NCI-H1694 treated with DMSO at 0.1 percent for 48 hours (cell line): ENCODE measurements around the gene FRMD4A.
"Not testable (repeated sequence)": the region's sequence is repeated elsewhere in the genome, so short reads cannot be mapped to it uniquely, and the experiment has no call there.

Experiments
- DNase-seq: peaks from one replicate; lab custom pipeline; 2025; lab: John Stamatoyannopoulos, UW

FRMD4A gene

DNA sequence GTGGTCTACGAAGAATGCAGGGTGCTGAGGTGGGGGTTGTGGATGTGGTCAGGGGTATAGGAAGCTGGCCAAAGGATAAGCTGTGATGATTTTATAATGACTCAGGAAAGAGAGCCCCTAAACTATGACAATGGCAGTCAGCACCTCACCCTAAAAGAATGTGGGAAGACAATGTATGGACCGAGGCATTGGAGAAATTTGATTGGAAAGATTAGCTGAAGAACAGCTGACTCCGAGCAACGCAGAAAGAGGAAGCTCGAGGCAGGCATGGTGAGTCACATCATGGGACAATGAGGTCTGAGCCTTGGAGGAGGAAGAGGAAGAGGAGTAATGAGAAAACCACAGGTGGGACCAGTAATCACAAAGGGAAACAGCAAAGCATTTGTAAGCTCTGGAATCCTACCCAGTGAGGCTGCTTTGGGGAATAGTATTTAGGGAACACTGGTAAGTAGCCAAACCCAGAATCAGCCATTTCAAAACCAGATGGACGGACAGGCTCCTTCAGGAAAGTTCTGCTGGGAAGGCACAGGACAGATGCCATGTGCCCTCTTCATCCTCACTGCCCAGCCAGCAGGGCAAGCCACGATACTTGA, 448.5 kb downstream of the FRMD4A start:
- no peak for DNase-seq

DNA sequence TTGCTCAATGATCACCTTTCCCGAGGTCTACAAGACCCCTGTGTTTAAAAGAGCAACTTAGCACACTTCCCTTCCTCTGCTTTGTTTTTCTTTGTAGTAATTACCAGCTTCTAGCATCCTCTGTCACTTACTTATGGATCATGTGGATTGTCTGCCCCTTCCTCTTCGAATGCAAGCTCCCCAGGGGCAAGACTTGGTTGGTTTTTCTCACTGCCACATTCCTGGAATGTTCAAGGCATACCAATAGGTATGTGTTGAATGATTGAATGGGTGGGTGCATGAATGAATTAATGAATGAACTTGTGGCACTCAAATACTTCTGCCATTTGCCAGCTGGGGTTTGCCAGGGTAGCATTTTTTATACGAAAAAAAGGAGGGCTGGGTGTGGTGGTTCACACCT, 450.0 kb downstream of the FRMD4A start:
- no peak for DNase-seq

DNA sequence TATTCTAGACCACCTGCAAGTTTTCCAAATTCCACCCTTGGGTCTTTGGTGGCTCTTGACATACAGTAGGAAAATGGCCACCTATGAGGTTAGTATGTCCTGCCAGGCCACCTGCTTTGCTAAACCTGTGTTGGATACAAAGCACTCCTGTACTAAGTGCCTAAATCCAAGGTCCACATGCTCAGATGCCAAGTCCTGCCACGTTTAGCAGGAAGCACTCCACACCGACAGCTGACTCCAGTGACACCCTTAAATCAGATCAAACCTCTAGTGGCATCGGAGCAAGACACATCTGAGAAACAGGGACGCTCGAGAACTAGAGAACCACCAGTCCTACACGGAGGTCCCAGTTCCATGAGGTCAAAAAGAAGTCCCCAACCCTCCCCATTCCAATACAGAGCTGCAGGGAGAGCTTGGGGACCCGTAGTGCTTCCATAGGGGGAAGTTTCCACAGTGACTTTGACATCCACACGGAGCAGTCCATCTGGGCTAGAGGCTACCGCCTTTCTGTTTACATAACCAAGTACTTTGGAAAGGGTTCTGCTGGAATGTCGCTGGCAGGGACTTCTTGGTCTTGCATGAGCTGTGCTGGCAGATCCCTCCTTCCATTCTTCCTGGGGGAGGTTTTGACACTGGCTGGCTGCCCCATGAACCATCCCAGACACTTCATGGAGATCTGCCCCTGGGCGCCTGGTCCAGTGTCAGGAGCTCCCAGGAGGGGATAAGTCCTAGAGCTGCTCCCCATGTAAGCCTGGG, 453.4 kb downstream of the FRMD4A start:
- no peak for DNase-seq

DNA sequence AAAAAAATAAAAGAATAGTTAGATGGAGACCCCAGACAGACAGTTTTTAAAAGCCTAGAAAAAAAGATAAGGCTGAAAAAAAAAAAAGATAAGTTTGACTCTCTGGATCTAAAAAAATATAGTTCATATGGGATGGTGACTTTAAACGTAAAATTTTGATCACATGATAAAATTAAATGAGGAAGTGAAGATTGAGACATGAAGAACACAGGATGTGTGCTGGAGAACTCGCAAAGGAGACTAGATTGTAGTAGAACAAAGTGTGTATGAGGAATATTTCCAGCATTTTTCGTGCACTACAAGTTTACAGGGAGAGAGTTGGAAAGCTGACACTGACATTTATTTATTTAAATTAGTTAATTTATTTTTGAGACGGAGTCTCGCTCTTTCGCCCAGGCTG, 457.5 kb downstream of the FRMD4A start:
- DNase-seq = no peak

DNA sequence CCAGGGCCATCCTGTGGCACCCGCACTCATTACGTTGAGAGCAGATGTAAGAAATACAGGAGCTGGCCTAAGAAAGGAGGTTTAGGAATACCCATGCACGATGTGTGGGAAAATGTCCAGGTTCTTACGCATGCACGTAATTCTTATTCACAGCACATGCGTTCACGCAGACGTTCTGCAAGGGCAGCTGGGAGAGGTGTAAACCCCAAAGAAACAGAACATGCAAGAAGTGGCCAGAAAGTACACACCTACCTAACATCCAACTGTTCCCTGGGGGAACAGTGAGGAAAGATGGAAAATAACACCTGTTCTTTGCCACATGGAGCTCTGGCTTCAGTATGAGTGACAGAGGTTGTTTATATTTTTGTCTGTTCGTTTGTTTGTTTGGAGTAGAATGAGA, 458.3 kb downstream of the FRMD4A start:
- peak; percentile 54 for DNase-seq

DNA sequence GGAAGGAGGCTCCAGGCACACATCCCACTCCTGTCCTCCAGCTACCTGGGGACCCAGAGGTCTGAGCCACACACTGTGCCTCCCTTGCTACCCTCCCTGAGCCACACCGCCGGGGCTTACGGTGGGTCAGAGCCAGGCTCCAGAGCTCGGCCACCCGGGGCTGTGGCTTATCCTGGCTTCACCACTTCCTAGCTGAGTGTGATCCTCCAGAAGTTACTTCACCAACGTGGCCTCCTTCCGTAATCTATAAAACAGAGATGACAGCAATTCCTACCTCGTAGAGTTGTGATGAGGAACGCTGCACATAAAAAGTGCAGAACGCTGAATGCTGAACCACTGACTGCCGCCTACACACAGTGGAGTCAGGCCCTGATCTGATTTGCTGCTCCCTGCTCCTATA, 458.9 kb downstream of the FRMD4A start:
- DNase-seq = no peak

DNA sequence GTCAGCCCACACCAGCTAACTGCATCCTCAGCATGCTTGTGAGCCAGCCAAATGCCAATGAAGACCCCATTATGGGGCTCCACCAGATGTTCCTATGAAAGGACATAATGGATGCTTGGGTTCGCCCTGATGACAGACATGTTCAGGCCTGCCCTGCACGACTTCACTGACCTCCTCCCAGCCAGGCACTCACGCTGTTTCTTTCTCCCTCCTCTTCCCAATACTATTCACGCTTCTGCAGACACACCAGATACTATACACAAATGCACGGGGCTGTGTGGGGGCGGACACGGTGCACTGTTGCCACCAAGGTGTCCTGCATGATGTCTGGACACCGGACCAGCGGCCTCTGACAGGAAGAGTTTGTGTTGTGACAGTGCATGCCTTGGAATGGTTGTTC, 459.7 kb downstream of the FRMD4A start:
- no peak for DNase-seq

DNA sequence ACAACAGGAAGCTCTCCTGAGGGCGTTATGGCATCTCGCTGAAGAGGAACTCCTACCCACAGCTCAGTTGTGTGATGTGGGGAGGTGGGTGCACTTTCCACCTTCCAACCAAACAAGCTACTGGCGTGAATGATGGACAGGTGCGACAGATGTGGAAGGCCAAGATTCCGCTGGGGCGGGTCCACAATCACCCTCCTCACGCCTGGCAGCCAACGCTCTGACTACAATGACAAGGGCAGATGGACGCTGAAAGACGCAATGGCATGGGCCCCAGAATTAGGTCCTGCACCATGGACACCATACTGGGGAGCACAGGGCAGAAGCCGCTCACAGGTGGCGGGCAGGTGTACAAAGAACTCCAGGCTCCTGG, 461.4 kb downstream of the FRMD4A start:
- no peak for DNase-seq

DNA sequence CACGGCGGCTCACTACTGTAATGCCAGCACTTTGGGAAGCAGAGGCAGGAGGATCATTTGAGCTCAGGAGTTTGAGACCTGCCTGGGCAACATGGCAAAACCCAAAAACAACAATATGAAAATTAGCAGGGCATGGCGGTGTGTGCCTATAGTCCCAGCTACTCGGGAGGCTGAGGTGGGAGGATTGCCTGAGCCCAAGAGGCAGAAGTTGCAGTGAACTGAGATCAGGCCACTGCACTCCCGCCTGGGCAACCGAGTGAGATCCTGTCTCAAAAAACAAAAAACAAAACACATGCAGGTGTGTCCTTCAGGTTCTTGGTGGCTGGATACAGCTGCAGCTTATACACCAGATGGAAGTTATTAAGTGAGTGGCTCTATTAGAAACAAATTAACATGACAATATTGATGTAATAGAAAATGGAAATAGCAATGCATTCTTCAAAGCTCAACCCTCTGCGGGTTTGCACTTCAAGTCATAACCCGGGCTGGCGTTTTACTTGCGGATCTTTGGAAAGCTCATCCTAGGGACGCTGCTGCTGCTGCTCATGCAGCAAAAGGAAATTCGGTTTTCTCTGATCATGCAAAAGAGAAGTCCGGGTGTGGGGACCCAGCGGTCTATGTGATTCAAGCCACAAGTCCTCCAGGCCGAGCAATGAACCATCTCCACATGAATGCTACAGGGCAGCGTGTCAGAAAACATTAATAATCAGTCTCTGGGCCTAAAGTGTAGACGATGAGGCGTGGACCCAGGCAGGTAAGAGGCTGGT, 462.0 kb downstream of the FRMD4A start:
- DNase-seq = no peak

DNA sequence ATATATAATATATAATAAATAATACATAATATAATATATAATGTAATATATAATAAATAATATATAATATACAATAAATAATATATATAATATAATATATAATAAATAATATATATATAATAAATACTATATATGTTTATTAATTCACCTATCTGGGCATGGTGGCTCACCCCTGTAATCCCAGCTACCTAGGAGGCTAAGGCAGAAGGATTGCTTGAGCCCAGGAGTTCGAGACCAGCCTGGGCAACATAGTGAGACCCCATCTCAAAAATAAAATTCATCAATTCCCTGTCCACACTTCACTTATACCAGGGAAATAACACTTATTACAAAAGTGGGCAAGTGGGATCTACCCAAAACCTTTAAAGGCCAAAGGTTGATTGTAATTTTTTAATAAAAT, 462.9 kb downstream of the FRMD4A start:
- DNase-seq = no peak

DNA sequence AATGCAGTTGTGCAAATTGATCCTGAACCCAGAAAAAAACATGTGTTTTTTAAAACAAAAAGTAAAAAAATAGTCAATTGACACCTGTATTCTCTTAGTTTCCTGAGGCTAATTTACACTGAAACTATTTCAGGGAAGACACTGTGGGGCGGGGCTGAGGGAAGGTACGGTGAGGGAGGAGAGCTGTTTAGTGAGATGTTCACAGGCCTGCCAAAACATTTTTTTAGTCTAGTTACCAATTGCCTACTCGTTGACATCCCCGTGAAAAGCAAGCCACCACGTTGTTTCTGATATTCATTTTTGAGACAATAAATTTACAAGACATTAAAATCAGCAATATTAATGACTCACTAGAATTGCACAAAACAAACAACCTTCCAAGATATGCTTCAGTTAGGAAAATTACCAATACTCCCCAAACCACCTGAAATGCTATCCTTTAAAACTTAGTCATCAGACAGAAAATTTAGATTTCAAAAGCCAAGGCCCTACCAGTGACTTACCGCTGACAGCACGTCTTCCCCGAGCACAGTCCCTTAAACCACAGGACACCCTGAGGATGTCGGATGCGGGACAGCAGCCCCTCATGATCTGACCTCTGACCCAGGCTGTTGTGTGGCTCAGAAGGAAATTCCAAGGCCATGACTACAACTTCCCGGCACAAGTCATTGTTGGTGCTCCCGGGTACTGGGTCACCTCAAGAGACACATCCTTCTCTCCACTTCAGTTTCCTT, 464.8 kb downstream of the FRMD4A start:
- no peak for DNase-seq

DNA sequence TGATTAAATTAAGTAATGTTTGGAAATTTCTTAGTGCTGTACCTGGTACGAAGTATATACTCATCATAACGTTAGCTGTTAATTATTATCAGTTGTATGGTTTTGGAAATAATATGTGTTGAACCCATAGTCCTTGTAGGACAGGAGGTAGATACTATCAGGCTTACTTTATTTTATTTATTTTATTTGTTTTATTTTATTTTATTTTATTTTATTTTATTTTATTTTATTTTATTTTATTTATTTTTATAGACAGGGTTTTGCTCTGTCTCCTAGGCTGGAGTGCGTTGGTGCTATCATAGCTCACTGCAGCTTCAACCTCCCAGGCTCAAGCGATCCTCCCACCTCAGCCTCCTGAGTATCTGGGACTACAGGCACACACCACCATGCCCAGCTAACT, 465.5 kb downstream of the FRMD4A start:
- DNase-seq = not testable (repeated sequence)

DNA sequence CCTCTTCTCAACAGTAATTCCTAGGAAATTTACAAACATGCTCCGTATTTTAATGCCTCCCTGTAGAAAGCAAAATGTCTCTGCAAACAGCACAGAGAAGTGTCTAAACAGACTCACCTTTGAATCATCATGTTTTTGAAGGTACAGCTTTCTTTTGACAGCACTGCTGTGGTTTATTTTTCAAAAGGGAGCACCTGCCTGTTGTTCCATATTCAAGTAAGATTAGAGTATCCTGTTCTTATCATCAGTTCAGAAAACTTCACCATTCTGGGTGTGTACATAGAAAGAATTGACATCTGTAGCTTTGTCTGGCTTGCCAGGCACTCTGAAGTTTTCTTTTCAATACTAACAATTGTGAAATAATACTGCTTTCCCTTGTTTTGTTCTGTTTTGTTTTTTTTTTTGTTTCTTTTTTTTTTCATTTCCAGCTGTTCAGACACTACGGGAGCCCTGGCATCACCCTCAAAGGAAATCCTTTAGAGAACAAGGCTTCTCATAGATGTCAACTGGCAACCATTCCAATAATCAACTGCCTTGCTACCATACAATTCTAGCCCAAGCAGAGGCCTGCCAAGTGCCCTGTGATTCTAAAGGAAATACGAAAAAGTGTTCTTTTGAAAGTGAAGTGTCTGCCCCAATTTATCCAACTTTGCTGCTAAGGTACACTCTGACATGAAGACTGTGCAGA, 468.0 kb downstream of the FRMD4A start:
- no peak for DNase-seq

DNA sequence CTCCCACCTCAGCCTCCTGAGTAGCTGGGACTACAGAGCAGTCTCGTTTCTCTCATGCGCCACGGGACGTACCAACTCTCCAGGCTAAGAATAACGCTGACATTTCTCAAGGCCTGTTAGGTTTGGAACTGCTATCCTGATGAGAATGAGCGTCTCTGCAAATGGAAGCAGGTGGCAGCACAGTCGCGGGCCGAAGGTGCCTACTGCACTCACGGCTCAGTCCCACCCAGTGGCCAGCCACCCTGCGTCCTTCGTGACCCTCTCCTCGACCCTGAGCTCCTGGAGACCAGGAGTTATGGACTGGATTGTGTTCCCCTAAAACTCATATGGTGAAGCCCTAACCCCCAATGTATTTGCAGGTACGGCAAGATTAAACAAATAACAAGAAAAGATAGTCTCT, 469.8 kb downstream of the FRMD4A start:
- DNase-seq = no peak

DNA sequence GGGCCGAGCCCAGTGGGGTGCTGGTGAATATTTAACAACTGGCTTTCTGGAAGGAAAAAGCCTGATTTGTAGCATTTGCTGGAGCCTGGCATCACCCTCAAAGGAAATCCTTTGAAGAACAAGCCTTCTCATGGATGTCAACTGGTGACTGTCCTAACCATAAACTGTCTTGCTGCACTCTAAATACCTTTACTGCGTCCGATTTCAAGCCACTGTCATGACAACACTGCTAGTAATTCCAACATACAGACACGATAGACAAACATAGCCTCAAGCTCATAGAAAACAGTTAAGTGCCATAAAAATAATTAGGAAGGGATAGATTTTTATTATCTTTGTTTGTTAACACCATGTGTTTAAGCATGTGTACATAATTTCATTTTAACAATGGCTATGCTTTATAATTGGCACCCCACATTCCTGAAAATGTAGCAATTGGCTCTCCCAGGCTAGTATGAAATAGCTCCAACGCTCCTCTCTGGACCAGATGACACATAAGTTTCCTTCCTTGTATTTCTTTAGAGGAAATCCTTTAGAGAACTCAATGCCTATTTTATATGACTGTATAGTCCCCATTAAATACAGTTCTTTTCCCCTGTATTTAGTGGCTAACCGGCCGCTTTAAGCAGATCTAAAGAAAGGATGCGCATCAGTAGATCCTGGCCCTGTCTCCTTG, 470.6 kb downstream of the FRMD4A start:
- DNase-seq = no peak

DNA sequence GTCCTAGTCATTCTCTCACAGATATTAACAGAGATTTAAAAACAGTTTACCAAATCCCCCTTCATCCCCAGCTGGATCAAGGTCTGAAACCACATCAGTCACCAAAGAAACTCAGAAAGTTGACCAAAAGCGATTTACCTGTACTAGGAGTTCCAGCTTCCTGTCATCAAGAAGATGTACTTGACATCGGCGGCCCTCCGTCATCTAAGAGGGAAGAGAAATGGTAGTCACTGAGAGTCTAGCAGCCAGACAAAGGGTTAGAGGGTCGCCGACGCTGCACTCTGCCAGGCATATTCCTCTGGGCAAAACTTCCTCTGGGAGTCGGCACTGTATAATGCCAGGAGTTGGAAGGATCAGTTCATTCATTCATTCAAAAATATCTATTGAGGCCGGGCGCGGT, 472.0 kb downstream of the FRMD4A start:
- no peak for DNase-seq

DNA sequence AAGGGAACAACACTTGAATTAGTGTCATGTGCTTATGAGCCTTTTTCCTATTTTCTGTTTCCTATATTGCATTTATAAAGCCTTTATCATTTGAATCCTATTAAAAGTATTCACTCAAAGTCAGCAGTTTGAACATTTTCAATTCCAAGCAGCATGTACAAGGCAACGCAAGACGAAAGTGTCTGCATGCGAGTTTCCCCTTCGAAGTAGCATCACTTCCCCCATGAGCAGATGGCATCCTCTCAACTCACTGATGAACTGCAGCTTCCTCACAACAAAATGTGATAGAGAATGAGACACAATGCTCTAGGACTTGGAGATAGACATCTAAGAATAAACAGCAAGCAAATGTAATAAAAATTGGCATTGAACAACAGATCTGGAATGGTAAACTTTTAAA, 473.3 kb downstream of the FRMD4A start:
- DNase-seq = peak; percentile 6

DNA sequence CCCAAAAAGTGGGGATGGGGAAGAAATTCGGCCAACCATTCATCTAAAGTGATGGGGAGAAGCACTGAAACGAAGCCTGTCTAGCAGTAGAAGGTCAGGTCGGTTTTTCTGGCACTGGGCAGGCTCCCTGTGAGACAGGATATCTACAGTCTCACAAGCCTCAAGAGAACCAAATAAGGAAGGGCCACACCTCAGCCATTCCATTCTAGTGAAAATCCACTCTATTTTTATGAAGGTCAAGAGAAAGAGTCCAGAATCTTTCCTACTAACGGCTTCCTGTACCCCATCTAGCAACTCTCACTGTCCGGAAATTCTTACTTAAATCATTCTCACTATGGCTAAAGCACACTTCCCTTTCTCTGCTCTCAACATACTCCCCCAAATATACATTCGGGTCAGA, 476.9 kb downstream of the FRMD4A start:
- DNase-seq = no peak

DNA sequence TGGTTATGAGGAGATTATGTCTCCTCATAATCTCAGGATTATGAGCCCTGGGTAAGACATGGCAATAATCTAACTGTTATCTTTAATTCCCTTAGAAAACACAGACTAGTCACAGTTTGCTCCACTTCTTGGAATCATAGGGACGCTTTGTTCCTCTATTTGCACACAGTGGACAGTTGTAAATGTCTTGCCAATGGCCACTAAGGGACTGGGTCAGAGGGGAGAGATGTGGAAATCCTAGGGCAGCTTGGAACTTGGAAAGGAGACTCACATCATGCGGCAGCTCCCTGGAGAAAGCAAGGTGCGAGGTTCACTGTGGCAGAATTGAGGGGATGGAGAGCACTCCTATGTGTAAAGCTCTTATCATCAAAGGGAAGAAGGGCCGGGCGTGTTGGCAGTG, 477.9 kb downstream of the FRMD4A start:
- DNase-seq = no peak

DNA sequence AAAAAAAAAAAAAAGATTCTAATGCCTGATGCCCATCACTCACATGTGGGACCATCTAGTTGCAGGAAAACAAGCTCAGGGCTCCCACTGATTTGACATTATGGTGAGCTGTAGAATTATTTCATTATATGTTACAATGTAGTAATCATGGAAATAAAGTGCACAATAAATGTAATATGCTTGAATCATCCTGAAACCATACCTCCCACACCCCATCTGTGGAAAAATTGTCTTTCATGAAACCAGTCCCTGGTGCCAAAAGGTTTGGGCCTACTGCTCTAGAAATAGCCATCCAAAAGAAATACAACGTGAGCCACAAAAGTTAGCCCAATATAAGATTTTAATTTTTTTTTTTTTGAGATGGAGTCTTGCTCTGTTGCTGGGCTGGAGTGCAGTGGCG, 478.8 kb downstream of the FRMD4A start:
- DNase-seq = no peak
